ENCODE data around the gene PCSK4. TPM values are rescaled to one million over a fixed set of nuclear protein-coding genes. Genes with fewer than 3 reads are reported as not detected.

Gene PCSK4
- polyA plus RNA-seq, 2 of the 4 experiments (the other 2 are of a cell fraction) = 0.76 to 2.1 TPM

DNA sequence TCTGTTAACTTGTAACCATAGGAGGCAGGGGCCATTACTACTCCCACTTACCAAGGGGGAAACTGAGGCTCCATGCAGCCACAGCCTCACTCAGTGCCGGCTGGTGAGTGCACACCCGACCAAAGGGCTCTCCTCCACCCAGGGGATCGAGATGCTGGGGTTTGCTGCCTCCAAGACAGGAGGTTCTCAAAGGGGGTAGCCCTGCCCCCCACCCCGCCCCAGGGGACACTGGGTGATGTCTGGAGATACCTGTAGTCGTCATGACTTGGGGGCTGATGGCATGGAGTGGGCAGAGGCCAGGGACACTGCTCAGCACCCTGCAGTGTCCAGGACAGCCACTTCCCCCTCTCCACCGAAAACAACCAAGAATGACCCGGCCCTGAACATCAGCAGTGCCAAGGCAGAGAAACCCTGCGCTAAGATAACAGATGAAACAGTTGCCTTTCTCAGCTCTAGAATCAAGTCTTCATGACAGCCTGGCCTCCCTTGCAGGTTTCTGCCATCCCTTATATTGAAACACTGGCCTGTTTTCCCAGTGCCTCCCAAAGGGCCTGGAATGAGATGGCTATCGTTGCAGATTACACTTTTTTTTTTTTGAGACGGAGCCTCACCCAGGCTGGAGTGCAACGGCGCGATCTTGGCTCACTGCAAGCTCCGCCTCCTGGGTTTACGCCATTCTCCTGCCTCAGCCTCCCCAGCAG is 4.1 kb upstream of the PCSK4 start:
- H3K27ac ChIP-seq = no peak overlapping the region
- CTCF ChIA-PET = interaction anchor here (2.4 kb wide), 1 partner anchor 9 kb away, joined by 7 read pairs; no protein-coding TSS in a partner anchor
- POLR2A ChIA-PET = interaction anchor here (0.6 kb wide), 1 partner anchor 34 kb away, joined by 3 read pairs; no protein-coding TSS in a partner anchor
- H3K4me3 ChIP-seq = no peak overlapping the region
- no peak overlapping the region for H3K4me2 ChIP-seq
- ATAC-seq = no peak
- no peak for FAIRE-seq
- no peaks in the 10 kb centered on the region for H3K9me3 ChIP-seq
- 61% methylated on average over 13 of the region's 15 CpGs for WGBS (ENCODE audit: missing lambda C conversion rate)
- TF ChIP-seq POLR2A (IDR thresholded peaks at IDR 0.05; ENCODE audit: low read length) (no peak), CBX8 (IDR thresholded peaks at IDR 0.05) (no peak), HOXA7 (CRISPR knock-in tag; IDR thresholded peaks at IDR 0.05) (no peak), HOXB5 (CRISPR knock-in tag; IDR thresholded peaks at IDR 0.05) (no peak), POLR2AphosphoS2 (conservative IDR thresholded peaks at IDR 0.05; ENCODE audit: low read length) (no peak), GATA3 (IDR thresholded peaks at IDR 0.05; ENCODE audit: borderline replicate concordance) (no peak), NPAS2 (CRISPR knock-in tag; IDR thresholded peaks at IDR 0.05; ENCODE audit: borderline replicate concordance) (no peak)
- TF ChIP-seq, protein P1, sequence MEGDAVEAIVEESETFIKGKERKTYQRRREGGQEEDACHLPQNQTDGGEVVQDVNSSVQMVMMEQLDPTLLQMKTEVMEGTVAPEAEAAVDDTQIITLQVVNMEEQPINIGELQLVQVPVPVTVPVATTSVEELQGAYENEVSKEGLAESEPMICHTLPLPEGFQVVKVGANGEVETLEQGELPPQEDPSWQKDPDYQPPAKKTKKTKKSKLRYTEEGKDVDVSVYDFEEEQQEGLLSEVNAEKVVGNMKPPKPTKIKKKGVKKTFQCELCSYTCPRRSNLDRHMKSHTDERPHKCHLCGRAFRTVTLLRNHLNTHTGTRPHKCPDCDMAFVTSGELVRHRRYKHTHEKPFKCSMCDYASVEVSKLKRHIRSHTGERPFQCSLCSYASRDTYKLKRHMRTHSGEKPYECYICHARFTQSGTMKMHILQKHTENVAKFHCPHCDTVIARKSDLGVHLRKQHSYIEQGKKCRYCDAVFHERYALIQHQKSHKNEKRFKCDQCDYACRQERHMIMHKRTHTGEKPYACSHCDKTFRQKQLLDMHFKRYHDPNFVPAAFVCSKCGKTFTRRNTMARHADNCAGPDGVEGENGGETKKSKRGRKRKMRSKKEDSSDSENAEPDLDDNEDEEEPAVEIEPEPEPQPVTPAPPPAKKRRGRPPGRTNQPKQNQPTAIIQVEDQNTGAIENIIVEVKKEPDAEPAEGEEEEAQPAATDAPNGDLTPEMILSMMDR (IDR thresholded peaks at IDR 0.05) = no peak
- H3K4me1 ChIP-seq = peaks cover 18% of the 10 kb centered on the region; the same call in 2 of the 3 replicates
- no peak for DNase-seq (ENCODE audit: low read depth in 1 of 2, low spot score in 1 of 2)

DNA sequence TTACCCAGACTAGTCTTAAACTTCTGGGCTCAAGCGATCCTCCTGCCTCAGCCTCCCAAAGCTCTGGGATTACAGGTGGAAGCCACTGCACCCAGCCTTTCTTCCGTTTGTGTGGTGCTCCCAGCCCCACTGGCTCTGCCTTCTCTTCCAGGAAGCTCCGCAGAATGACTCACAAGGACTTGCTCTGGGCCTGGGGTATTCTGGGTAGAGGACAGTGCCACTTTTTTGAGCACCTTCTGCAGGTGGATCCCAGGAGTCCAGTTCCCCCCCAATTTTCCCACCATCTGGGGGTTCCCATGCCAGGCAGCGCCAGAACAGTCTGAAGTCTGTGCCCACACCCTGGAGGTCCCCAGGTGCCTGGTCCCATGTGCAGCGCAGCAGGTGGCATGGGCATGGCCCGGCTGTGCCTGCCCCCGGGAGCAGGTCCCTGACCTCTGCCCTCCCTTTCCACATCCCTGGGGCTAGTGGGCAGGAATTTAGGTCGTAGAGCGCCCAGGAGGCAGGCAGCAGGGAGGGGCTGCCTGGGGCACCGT is 2.4 kb upstream of the PCSK4 start:
- H3K4me3 ChIP-seq = no peak overlapping the region
- H3K4me1 ChIP-seq = peaks cover 18% of the 10 kb centered on the region; the same call in 2 of the 3 replicates
- ATAC-seq (no peak), FAIRE-seq (no peak), DNase-seq (ENCODE audit: low read depth in 1 of 2, low spot score in 1 of 2) (no peak)
- H3K4me2 ChIP-seq = no peak overlapping the region; the same call in 2 of the 3 replicates
- H3K9me3 ChIP-seq = no peaks in the 10 kb centered on the region
- ChIA-PET POLR2A (interaction anchor here (0.6 kb wide), 1 partner anchor 100 kb away, joined by 3 read pairs; the partner anchor contains the start of gene MBD3), CTCF (interaction anchor here (1.2 kb wide), 1 partner anchor 16 kb away, joined by 5 read pairs; no protein-coding TSS in a partner anchor)
- WGBS (ENCODE audit: missing lambda C conversion rate) = 66% methylated on average over 8 of the region's 10 CpGs
- H3K27ac ChIP-seq = peak overlapping the region in 1 of 2 experiments; percentile 33; a peak in 1 of 6 replicates
- TF ChIP-seq HOXB13 (CRISPR knock-in tag; IDR thresholded peaks at IDR 0.05; ENCODE audit: low read depth) (no peak), REST (IDR thresholded peaks at IDR 0.05) (no peak), FOSB (CRISPR knock-in tag; IDR thresholded peaks at IDR 0.05) (no peak), ZSCAN20 (CRISPR knock-in tag; IDR thresholded peaks at IDR 0.05) (no peak), PHF8 (IDR thresholded peaks at IDR 0.05; ENCODE audit: borderline replicate concordance, low read depth) (no peak), BCL3 (IDR thresholded peaks at IDR 0.05) (no peak), RCOR1 (IDR thresholded peaks at IDR 0.05; ENCODE audit: low read depth, low read length) (no peak), POLR2A (IDR thresholded peaks at IDR 0.05; ENCODE audit: low read length) (no peak), SREBF2 (IDR thresholded peaks at IDR 0.05) (no peak)

Data from A549 (cell line).